Measurements from ENCODE around the gene OR51I1.

DNA sequence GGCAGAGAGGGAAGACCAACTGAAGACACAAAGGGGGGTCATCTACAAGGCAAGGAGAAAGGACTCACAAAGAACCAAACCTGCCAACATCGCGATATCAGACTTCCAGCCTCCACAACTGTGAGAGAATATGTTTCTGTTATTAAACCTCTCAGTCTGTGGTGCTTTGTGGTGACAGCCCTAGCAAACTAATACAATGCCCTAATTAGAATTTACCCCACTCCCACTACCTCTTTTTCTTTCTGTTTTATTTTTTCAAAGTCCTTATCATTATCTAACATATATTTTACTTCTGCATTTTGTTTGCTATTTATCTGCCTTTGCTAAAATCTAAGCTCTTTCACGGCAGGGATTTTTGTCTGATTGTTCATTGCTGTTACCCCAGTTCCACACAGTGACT lies 44.7 kb upstream of the OR51I1 start:
- TF ChIP-seq POLR2A (IDR thresholded peaks at IDR 0.05; ENCODE audit: low read depth, low read length) (no peak), POLR2AphosphoS5 (IDR thresholded peaks at IDR 0.05; ENCODE audit: low read depth, low read length) (no peak)
